GM19467 (cell line): ENCODE data around the gene NSD1.

Experiments used
- ATAC-seq: cut with Tn5 transposase; IDR thresholded peaks from one replicate; pipeline ENCODE4 v1.9.1; 2021; ENCODE audit warnings: mild to moderate bottlenecking, moderate library complexity; ENCODE audit not compliant: unreplicated experiment

Gene NSD1

GRCh38 chr5:177097016-177097985 is 36.3 kb upstream of the NSD1 start:
- no peak for ATAC-seq

DNA sequence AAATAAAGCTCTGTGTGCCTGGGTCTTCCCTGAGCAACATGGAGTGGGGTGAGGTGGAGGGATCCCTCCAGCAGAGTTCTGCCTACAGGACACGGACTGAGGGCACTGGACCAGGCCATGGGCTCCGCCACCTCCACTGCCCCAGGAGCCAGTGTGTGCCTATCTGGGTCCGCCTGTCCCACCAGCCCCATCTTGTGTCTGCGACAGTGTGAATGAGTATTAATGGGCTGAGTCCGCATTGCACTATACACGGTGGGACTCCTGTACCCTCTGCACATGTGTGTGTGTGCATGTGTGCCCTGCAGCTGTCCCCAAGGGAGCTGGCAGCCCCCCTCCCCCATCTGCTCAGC is 35.5 kb upstream of the NSD1 start:
- ATAC-seq, result no peak

- no peak for ATAC-seq
These were observed 35.0 kb upstream of the NSD1 start for GRCh38 chr5:177098470-177099141.

- no peak for ATAC-seq
These were observed 34.0 kb upstream of the NSD1 start for GRCh38 chr5:177099422-177100093.

- no peak for ATAC-seq
These were observed 32.9 kb upstream of the NSD1 start for GRCh38 chr5:177100714-177101121.

DNA sequence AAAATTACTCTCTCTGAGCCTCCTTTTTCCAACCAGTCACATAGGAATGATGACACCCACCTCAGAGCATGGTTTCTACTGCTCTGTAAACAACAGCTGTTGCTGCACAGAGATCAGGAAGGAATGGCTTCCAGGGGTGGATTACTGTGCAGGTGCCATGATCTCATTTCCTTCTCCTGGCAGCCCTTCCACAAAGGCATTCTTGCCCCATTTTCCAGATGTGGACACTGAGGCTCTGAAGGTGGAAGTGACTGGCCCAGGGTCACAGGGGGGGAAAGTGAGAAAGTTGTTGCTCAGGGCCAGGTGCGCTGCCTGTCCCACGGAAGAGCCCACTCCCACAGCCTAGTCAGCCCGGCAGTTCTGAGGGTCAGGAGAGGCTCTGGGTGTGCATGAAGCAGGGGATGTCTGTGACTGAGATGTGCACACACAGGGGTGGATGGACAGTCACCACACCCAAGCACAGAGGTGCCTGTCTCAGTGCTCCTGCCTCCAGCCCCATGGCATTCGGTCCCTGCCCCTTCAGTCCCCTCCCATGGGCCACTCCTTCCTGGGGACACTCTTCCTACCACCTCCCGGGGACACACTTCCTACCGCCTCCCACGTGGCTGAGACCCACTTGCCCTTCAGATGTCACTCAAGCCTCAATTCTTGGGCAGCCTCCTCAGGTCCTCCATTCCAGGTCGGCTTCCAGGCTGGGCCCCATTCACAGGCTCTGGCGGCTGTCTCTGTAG is 29.9 kb upstream of the NSD1 start:
- ATAC-seq, result no peak

GRCh38 chr5:177105691-177106476 is 27.7 kb upstream of the NSD1 start:
- no peak for ATAC-seq

DNA sequence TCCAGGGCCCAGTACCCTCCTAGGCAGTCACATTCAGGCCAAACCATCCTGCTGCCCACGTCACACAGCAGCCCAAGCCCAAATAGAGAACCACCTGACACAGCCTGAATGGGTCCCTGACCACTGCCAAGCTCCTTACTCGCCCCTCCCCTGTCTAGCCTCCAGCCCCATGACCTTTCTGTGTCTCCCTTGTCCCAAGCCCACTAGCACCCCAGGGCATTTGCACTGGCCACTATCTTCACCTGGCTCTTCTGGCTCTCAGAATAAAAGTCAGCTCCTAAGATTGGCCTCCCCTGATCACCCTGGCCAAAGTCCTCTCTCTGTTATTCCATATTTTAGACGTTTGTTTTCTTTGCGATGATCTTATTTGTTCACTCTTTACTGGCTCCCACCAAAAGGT is 26.4 kb upstream of the NSD1 start:
- ATAC-seq, result no peak

DNA sequence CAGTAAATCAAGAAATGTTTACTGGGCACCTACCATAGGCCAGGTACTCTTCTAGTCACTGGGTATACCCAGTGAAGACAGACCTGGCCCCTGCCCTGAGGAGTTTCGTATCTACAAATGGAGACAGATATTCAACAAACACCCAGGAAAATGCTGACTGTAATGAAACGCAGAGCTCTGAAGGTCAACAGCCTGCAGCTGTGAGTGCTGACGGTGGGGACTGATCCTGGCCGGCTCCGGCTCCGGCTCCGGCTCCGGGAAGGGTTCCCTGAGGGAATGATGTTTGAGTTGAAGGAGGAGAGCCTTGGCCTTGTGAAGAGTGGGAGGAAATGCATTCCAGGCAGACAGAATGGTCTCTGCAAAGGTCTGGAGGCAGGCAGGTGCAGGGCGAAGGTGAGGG is 23.8 kb upstream of the NSD1 start:
- no peak for ATAC-seq

GRCh38 chr5:177111720-177112394 is 21.7 kb upstream of the NSD1 start:
- peak; percentile 49 for ATAC-seq

DNA sequence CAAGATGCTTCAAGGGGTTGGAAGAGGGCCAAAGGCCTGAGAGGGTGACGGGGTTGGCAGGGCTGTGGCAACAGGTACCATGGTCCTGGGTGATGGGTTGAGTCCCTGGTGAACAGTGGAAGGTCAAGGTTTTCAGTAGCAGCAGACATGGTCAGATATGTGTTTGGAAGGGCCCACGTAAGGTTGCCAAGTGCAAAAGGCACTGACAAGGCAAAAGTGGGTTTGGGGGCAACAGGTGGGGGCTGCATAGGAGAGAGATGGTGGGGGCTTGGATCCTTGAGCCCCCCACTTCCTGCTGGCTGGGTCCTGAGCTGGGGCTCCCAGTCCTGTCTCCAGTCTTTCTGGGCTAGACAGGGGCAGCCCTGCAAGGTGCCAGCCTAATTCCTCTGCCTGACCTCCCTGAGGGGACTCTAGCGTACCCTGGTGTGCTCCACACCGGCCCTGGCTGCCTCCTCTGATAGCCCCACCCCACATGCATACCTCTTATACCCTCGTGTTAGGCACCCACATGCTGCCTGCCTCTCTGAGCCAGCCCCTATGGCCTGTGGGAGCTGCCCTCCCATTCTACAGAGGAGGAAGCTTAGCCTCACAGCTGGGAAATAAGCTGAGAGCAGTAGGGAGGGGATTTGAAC is 20.9 kb upstream of the NSD1 start:
- no peak for ATAC-seq

DNA sequence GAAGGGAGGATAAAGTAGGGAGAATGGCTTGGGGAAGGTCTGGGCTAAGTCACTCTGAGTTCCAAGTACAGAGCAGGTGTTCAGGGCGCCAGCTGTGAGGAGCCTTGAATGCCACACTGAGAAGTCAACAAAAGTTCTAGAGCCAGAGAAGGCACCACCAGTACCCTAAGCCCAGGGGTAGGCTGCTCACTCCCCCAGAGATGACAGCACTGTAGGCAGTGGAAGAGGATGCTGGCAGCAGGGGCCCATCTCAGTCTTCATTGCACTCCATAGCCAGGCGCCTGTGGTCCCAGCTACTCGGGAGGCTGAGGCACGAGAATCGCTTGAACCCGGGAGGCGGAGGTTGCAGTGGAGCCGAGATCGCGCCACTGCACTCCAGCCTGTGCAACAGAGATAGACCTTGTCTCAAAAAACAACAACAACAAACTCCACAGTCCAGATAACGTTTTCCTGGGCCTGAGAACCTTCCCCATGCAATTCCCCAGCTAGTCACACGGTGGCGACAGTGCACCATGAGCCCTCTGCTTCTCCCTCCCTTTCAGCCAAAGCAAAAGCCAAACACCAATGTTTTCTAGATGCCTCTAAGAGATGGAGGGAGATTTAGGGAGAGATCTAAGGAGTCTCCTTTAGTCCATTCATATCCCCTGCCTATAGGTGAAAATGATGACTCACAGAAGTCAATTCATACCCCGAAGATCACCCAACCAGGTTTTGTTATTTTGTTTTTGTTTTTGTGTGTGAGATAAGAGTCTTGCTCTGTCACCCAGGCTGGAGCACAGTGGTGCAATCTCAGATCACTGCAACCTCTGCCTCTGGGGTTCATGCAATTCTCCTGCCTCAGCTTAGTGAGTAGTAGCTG is 19.8 kb upstream of the NSD1 start:
- ATAC-seq, result no peak

GRCh38 chr5:177116631-177117373 is 16.8 kb upstream of the NSD1 start:
- no peak for ATAC-seq

GRCh38 chr5:177117441-177118045 is 16.0 kb upstream of the NSD1 start:
- ATAC-seq, result no peak

- ATAC-seq, result no peak
These were observed 11.0 kb upstream of the NSD1 start for GRCh38 chr5:177122566-177122965.

- peak; percentile 44 for ATAC-seq
These were observed 9.6 kb upstream of the NSD1 start for GRCh38 chr5:177123789-177124485.
